ENCODE measurements around the gene PRR20G. TPM values are rescaled to one million over a fixed set of nuclear protein-coding genes. Genes with fewer than 3 reads are reported as not detected.

Gene PRR20G
- total and polyA plus RNA-seq, 4 donors, result not detected

DNA sequence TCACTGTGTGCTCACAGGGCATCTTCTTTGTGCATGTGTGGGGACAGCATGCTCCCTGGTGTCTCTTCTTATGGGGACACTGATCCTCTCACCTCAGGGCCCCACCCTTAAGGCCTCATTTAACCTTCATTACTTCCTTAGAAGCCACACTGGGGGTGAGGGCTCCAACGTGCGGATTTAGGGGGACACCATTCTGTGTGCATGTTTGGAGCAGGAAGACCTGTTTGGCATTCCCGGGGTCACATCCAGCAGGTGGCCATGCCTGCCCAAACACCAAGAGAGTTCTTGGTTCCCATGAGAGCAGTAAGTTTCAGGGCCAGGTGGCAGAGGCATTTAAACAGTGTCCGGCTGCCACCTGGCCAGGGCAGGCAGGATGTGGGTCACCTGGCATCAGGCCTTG is 24.8 kb downstream of the PRR20G start:
- H3K4me3 ChIP-seq (ENCODE audit: low read length in 2 of 2), result no peak overlapping the region
- ATAC-seq (ENCODE audit: low FRiP score) (no peak), DNase-seq (no peak)
- H3K27me3 ChIP-seq (ENCODE audit: control insufficient read depth in 1 of 2, insufficient read depth in 2 of 2, low read length in 1 of 2), result no peaks in the 10 kb centered on the region
- H3K36me3 ChIP-seq (ENCODE audit: control insufficient read depth in 1 of 2, insufficient read depth in 2 of 2, low read length in 1 of 2), result no peaks in the 10 kb centered on the region
- no peaks in the 10 kb centered on the region for H3K4me1 ChIP-seq (ENCODE audit: control insufficient read depth in 1 of 2, insufficient read depth in 2 of 2, low read length in 2 of 2)
- WGBS, 2 donors, result 87 to 90% methylated on average over 4 of the region's 4 CpGs
- no peak overlapping the region for H3K27ac ChIP-seq (ENCODE audit: low read depth in 1 of 2, low read length in 2 of 2)
- intact Hi-C loops (cut with DNase I), result no loop called here
- no peaks in the 10 kb centered on the region for H3K9me3 ChIP-seq (ENCODE audit: control insufficient read depth, low read length)

DNA sequence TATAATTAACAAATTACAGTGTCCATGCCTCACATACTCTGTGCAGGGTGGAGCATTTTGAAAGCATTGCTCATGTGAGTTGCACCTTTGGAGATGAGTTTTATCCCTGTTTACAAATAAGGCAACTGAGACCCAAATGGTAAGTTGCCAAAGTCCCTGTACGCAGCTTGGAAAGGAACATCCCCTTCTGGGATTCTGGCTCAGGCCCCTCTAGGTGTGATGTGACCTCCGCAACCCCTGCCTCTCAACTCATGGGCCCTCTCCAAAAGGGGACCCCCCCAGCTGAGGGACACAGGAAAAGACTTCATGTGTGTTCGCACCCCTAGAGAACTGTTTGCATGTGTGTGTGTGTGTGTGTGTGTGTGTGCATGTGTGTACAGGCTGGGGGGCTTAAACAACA is 25.3 kb downstream of the PRR20G start:
- Histone ChIP-seq H3K36me3 (ENCODE audit: control insufficient read depth in 1 of 2, insufficient read depth in 2 of 2, low read length in 1 of 2) (no peaks in the 10 kb centered on the region), H3K27me3 (ENCODE audit: control insufficient read depth in 1 of 2, insufficient read depth in 2 of 2, low read length in 1 of 2) (no peaks in the 10 kb centered on the region), H3K4me3 (ENCODE audit: low read length in 2 of 2) (no peak overlapping the region), H3K27ac (ENCODE audit: low read depth in 1 of 2, low read length in 2 of 2) (no peak overlapping the region), H3K4me1 (ENCODE audit: control insufficient read depth in 1 of 2, insufficient read depth in 2 of 2, low read length in 2 of 2) (no peaks in the 10 kb centered on the region), H3K9me3 (ENCODE audit: control insufficient read depth, low read length) (no peaks in the 10 kb centered on the region)
- 95 to 99% methylated on average over 3 of the region's 3 CpGs for WGBS, 2 donors
- intact Hi-C loops (cut with DNase I), result no loop called here
- ATAC-seq (ENCODE audit: low FRiP score) (no peak), DNase-seq (no peak)

DNA sequence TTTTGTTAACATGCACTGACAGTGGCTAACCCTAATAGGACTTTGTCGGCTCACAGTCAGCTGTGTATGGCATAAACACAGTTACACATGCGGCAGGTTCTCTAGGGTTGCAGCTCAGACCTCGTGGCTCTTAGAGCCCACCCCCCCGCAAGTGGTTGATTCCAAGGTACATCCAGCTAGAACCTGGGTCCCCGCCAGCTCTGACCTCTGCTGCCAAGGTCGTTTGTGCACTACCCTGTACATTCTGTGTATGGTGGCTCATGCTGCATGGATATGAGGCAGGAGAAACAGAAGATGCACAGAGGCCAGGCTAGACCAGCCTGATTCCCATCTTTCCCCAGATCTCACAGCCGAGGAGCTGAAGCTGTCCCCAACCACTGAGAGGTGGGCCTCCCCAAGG is 25.9 kb downstream of the PRR20G start:
- intact Hi-C loops (cut with DNase I), result no loop called here
- Histone ChIP-seq H3K4me3 (ENCODE audit: low read length in 2 of 2) (no peak overlapping the region), H3K4me1 (ENCODE audit: control insufficient read depth in 1 of 2, insufficient read depth in 2 of 2, low read length in 2 of 2) (no peaks in the 10 kb centered on the region), H3K27me3 (ENCODE audit: control insufficient read depth in 1 of 2, insufficient read depth in 2 of 2, low read length in 1 of 2) (no peaks in the 10 kb centered on the region), H3K36me3 (ENCODE audit: control insufficient read depth in 1 of 2, insufficient read depth in 2 of 2, low read length in 1 of 2) (no peaks in the 10 kb centered on the region), H3K27ac (ENCODE audit: low read depth in 1 of 2, low read length in 2 of 2) (no peak overlapping the region), H3K9me3 (ENCODE audit: control insufficient read depth, low read length) (no peaks in the 10 kb centered on the region)
- ATAC-seq (ENCODE audit: low FRiP score), result no peak
- no peak for DNase-seq
- 78% methylated on average over 7 of the region's 7 CpGs for WGBS, 2 donors

DNA sequence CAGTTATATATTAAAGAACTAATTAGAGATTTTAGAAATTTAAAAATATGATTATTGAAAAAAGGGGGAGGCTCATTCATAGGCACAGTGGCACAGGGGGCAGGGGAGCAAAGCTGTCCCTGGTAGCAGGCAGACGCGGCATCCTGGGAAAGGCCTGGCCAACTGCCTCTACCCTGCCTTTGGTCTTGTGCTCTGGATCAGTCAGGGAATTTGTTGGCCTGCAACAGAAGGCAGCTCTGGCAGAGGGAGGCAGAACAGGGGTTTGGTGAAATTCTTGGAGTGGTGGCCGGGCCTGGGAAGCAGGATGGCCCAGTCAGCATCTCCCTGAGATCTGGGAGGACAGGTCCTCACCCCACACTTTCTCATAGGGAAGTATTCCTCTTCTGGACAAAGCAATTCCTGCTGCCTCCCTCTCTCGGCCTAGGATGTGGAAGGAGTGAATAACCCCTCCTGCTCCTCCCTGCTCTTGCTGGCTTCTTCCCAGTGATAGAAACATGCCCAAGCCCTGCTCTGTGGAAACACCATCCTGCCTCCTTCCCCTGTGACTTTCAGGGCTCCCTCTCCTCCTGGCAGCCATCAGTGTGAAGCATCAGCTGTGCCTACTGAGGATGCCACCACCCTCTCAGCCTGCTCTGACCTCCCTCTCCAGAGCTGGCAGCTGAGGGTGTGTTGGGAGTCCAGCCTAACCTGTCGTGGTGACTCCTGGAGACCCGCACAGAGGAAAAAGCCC is 26.9 kb downstream of the PRR20G start:
- no peak overlapping the region for H3K4me3 ChIP-seq (ENCODE audit: low read length in 2 of 2)
- H3K4me1 ChIP-seq (ENCODE audit: control insufficient read depth in 1 of 2, insufficient read depth in 2 of 2, low read length in 2 of 2), result no peaks in the 10 kb centered on the region
- intact Hi-C loops (cut with DNase I), result no loop called here
- ATAC-seq (ENCODE audit: low FRiP score) (no peak), DNase-seq (no peak)
- no peaks in the 10 kb centered on the region for H3K36me3 ChIP-seq (ENCODE audit: control insufficient read depth in 1 of 2, insufficient read depth in 2 of 2, low read length in 1 of 2)
- H3K27ac ChIP-seq (ENCODE audit: low read depth in 1 of 2, low read length in 2 of 2), result no peak overlapping the region
- no peaks in the 10 kb centered on the region for H3K27me3 ChIP-seq (ENCODE audit: control insufficient read depth in 1 of 2, insufficient read depth in 2 of 2, low read length in 1 of 2)
- 69 to 75% methylated on average over 6 of the region's 6 CpGs for WGBS, 2 donors
- no peaks in the 10 kb centered on the region for H3K9me3 ChIP-seq (ENCODE audit: control insufficient read depth, low read length)

DNA sequence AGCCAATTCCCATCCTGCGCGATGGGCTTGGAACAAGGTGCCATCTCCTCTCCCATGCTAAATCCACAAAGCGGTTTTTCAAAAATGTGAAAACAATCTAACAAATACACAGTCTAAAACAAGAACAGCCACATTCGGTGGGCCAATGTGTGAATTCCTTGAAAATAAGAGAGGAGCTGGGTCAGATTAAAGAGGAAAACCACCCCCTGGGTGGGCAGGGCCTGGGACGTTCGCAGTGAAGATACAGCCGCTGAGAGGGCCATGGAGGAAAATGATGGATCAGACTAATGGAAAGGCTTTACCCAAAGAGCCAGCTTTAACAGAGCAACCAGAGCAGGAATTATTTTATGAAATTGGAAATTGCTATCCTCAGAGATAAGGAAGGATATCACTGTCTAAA is 27.4 kb downstream of the PRR20G start:
- no peaks in the 10 kb centered on the region for H3K27me3 ChIP-seq (ENCODE audit: control insufficient read depth in 1 of 2, insufficient read depth in 2 of 2, low read length in 1 of 2)
- ATAC-seq (ENCODE audit: low FRiP score), result no peak
- H3K27ac ChIP-seq (ENCODE audit: low read depth in 1 of 2, low read length in 2 of 2), result no peak overlapping the region
- H3K4me1 ChIP-seq (ENCODE audit: control insufficient read depth in 1 of 2, insufficient read depth in 2 of 2, low read length in 2 of 2), result no peaks in the 10 kb centered on the region
- no peak for DNase-seq
- H3K4me3 ChIP-seq (ENCODE audit: low read length in 2 of 2), result no peak overlapping the region
- H3K9me3 ChIP-seq (ENCODE audit: control insufficient read depth, low read length), result no peaks in the 10 kb centered on the region
- no peaks in the 10 kb centered on the region for H3K36me3 ChIP-seq (ENCODE audit: control insufficient read depth in 1 of 2, insufficient read depth in 2 of 2, low read length in 1 of 2)
- 88% methylated on average over 7 of the region's 7 CpGs for WGBS, 2 donors
- intact Hi-C loops (cut with DNase I), result no loop called here

DNA sequence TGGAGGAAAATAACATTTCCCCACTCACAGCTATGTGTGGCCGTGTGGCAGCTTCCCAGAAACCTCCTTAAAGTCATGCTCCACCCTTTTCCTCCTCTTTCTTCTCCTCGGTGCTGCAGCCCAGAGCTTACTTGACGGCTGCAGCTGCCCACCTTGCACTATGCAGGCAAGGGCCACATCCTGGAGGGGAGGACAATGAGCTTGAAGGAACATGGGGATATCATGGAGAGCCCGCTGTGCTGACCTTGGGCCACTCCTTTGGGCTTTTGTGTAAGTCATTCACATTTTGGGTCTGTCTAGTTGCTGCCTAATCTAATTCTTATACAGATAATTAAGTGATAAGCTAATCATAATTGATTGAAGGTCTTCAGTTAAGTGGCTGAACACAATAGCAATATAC is 28.0 kb downstream of the PRR20G start:
- H3K4me1 ChIP-seq (ENCODE audit: control insufficient read depth in 1 of 2, insufficient read depth in 2 of 2, low read length in 2 of 2), result no peaks in the 10 kb centered on the region
- H3K27me3 ChIP-seq (ENCODE audit: control insufficient read depth in 1 of 2, insufficient read depth in 2 of 2, low read length in 1 of 2), result no peaks in the 10 kb centered on the region
- ATAC-seq (ENCODE audit: low FRiP score) (no peak), DNase-seq (no peak)
- intact Hi-C loops (cut with DNase I), result no loop called here
- no peak overlapping the region for H3K4me3 ChIP-seq (ENCODE audit: low read length in 2 of 2)
- no peaks in the 10 kb centered on the region for H3K9me3 ChIP-seq (ENCODE audit: control insufficient read depth, low read length)
- H3K27ac ChIP-seq (ENCODE audit: low read depth in 1 of 2, low read length in 2 of 2), result no peak overlapping the region
- no peaks in the 10 kb centered on the region for H3K36me3 ChIP-seq (ENCODE audit: control insufficient read depth in 1 of 2, insufficient read depth in 2 of 2, low read length in 1 of 2)
- WGBS, 2 donors, result 56 to 67% methylated on average over 4 of the region's 4 CpGs

DNA sequence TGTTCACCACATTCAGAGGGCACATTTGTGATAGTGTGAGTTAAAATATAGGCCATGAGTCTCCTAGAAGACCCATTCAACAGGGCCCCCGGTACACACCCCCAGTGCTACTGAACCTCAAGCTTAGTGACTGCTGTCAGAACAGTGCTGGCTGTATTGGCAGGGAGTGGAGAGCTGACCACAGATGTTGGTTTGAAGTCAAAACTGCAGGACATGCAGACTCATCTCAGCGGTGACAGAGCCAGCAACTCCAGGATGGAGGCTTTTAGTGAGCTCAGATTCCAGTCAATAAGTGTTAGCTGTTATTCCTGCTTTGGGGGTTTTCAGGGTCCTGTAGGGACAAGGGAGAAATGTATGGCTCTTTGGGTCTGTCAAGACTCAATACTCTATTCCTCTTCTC is 29.1 kb downstream of the PRR20G start:
- DNase-seq (no peak), ATAC-seq (ENCODE audit: low FRiP score) (no peak)
- Histone ChIP-seq H3K27ac (ENCODE audit: low read depth in 1 of 2, low read length in 2 of 2) (no peak overlapping the region), H3K36me3 (ENCODE audit: control insufficient read depth in 1 of 2, insufficient read depth in 2 of 2, low read length in 1 of 2) (no peaks in the 10 kb centered on the region), H3K27me3 (ENCODE audit: control insufficient read depth in 1 of 2, insufficient read depth in 2 of 2, low read length in 1 of 2) (no peaks in the 10 kb centered on the region), H3K4me3 (ENCODE audit: low read length in 2 of 2) (no peak overlapping the region), H3K4me1 (ENCODE audit: control insufficient read depth in 1 of 2, insufficient read depth in 2 of 2, low read length in 2 of 2) (no peaks in the 10 kb centered on the region), H3K9me3 (ENCODE audit: control insufficient read depth, low read length) (no peaks in the 10 kb centered on the region)
- WGBS, 2 donors, result 91% methylated on average over 2 of the region's 2 CpGs
- intact Hi-C loops (cut with DNase I), result no loop called here

DNA sequence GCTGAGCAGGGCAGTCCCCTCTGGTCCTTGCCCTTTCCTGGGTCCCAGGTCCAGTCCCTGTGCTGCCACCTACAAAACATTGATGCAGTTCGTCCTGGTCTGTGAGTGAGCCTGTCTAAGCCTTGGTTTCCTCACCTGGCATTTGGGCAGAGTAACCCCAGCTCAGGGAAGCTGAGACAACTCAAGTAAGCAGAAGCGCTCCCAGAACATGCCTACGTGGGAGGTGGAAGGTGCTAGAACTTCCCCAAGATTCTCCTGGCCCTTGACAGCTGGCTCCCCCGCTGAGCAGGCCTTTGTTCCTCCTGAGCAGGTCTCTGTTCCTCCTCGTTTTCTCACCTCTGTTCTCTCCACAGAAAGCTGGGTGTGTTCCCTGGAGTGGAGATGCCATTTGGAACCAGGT is 30.5 kb downstream of the PRR20G start:
- H3K4me3 ChIP-seq (ENCODE audit: low read length in 2 of 2), result no peak overlapping the region
- 81 to 88% methylated on average over 5 of the region's 5 CpGs for WGBS, 2 donors
- intact Hi-C loops (cut with DNase I), result no loop called here

DNA sequence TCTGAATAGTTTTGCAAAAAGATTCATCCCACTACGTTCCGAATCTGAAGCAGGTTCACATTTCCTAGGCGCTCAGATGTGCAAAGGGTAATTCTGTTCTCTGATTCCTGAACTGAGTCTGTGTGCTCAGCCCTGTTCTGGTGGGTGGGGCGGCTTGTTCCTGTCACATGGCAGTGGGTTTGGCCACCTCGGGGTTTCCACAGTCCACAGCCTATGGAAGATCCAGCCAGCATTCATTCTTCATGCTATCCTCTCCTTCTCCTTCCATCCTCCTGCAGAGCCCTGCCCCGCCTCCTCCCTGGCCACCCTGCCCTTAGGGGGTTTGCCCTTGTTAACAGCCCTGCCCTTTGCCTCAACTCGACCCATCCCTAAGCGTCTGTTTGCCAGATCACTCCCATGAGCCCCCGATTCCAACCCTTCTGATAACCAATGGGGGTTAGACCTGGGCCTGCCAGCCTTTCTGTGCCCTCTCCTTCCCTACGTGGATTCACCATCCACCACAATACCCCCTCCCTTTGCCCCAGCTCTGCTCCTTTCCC is 31.0 kb downstream of the PRR20G start:
- WGBS, 2 donors, result 79% methylated on average over 10 of the region's 10 CpGs
- DNase-seq (no peak), ATAC-seq (ENCODE audit: low FRiP score) (no peak)
- Histone ChIP-seq H3K4me3 (ENCODE audit: low read length in 2 of 2) (no peak overlapping the region), H3K36me3 (ENCODE audit: control insufficient read depth in 1 of 2, insufficient read depth in 2 of 2, low read length in 1 of 2) (no peaks in the 10 kb centered on the region), H3K4me1 (ENCODE audit: control insufficient read depth in 1 of 2, insufficient read depth in 2 of 2, low read length in 2 of 2) (no peaks in the 10 kb centered on the region), H3K27me3 (ENCODE audit: control insufficient read depth in 1 of 2, insufficient read depth in 2 of 2, low read length in 1 of 2) (no peaks in the 10 kb centered on the region), H3K9me3 (ENCODE audit: control insufficient read depth, low read length) (no peaks in the 10 kb centered on the region), H3K27ac (ENCODE audit: low read depth in 1 of 2, low read length in 2 of 2) (no peak overlapping the region)
- intact Hi-C loops (cut with DNase I), result no loop called here

More for the DNA sequence above, 30.5 kb downstream of the PRR20G start:
- H3K27ac ChIP-seq (ENCODE audit: low read depth in 1 of 2, low read length in 2 of 2), result no peak overlapping the region
- DNase-seq (no peak), ATAC-seq (ENCODE audit: low FRiP score) (no peak)
- H3K27me3 ChIP-seq (ENCODE audit: control insufficient read depth in 1 of 2, insufficient read depth in 2 of 2, low read length in 1 of 2), result no peaks in the 10 kb centered on the region
- H3K9me3 ChIP-seq (ENCODE audit: control insufficient read depth, low read length), result no peaks in the 10 kb centered on the region
- H3K36me3 ChIP-seq (ENCODE audit: control insufficient read depth in 1 of 2, insufficient read depth in 2 of 2, low read length in 1 of 2), result no peaks in the 10 kb centered on the region
- H3K4me1 ChIP-seq (ENCODE audit: control insufficient read depth in 1 of 2, insufficient read depth in 2 of 2, low read length in 2 of 2), result no peaks in the 10 kb centered on the region

Data from aorta (tissue), 5 donors.